Astrocyte (in vitro differentiated cells and primary cell): ENCODE results near the gene RILPL1. TPM values are rescaled to one million over a fixed set of nuclear protein-coding genes. Genes with fewer than 3 reads are reported as not detected.
"Not testable (repeated sequence)": the region's sequence is repeated elsewhere in the genome, so short reads cannot be mapped to it uniquely, and the experiment has no call there.

ENCODE experiments used
- DNase-seq: peaks from one replicate; pipeline ENCODE4 v3.0.0-alpha.2; 2010; ENCODE audit warnings: low read depth
- FAIRE-seq: peaks from 2 replicates; lab custom pipeline; 2011; peaks lifted over from hg19 to GRCh38; lab: Jason Lieb, UNC
- H2AFZ ChIP-seq: 2 replicates; pipeline ENCODE4 v1.6.0; 2012; ENCODE audit warnings: low read depth, low read length, inconsistent platforms
- H3K27ac ChIP-seq: 2 replicates; pipeline ENCODE4 v1.5.1; 2011; ENCODE audit warnings: low read depth, low read length, inconsistent platforms
- H3K27me3 ChIP-seq: 2 replicates; pipeline ENCODE4 v1.6.0; 2011; ENCODE audit warnings: low read length, inconsistent platforms; ENCODE audit not compliant: insufficient read depth
- H3K36me3 ChIP-seq: 2 replicates; pipeline ENCODE4 v1.5.1; 2011; ENCODE audit warnings: low read length, inconsistent platforms; ENCODE audit not compliant: insufficient read depth
- H3K4me1 ChIP-seq: 2 replicates; pipeline ENCODE4 v1.5.1; 2011; ENCODE audit warnings: low read length, inconsistent platforms; ENCODE audit not compliant: insufficient read depth
- H3K4me2 ChIP-seq: 2 replicates; pipeline ENCODE4 v1.6.0; 2012; ENCODE audit warnings: low read length, inconsistent platforms
- H3K4me3 ChIP-seq: 2 replicates; pipeline ENCODE4 v1.5.1; 2011; ENCODE audit warnings: low read depth, mild to moderate bottlenecking, low read length, inconsistent platforms; ENCODE audit not compliant: insufficient read depth
- H3K79me2 ChIP-seq: 2 replicates; pipeline ENCODE4 v1.6.0; 2012; ENCODE audit warnings: mild to moderate bottlenecking, low read length, inconsistent platforms; ENCODE audit not compliant: insufficient read depth
- H3K9ac ChIP-seq: 2 replicates; pipeline ENCODE4 v1.6.0; 2012; ENCODE audit warnings: mild to moderate bottlenecking, low read length, inconsistent platforms
- H3K9me3 ChIP-seq: 2 replicates; pipeline ENCODE4 v1.5.1; 2012; ENCODE audit warnings: low read depth, mild to moderate bottlenecking, low read length, inconsistent platforms; ENCODE audit not compliant: insufficient read depth
- H4K20me1 ChIP-seq: 2 replicates; pipeline ENCODE4 v1.6.0; 2012; ENCODE audit warnings: low read length, inconsistent platforms; ENCODE audit not compliant: insufficient read depth
- H3K27ac Mint-ChIP-seq: one replicate; pipeline ENCODE4 v1.8.0; 2021; ENCODE audit warnings: mild to moderate bottlenecking, mixed read lengths; ENCODE audit not compliant: unreplicated experiment
- H3K27me3 Mint-ChIP-seq: one replicate; pipeline ENCODE4 v1.8.0; 2021; ENCODE audit warnings: low read depth, mixed read lengths; ENCODE audit not compliant: unreplicated experiment
- H3K36me3 Mint-ChIP-seq: one replicate; pipeline ENCODE4 v1.8.0; 2021; ENCODE audit warnings: low read depth, mixed read lengths; ENCODE audit not compliant: unreplicated experiment
- H3K4me1 Mint-ChIP-seq: one replicate; pipeline ENCODE4 v1.8.0; 2021; ENCODE audit warnings: low read depth, mixed read lengths; ENCODE audit not compliant: unreplicated experiment
- H3K4me3 Mint-ChIP-seq: one replicate; pipeline ENCODE4 v1.8.0; 2021; ENCODE audit warnings: mild to moderate bottlenecking, moderate library complexity, mixed read lengths; ENCODE audit not compliant: unreplicated experiment
- H3K9me3 Mint-ChIP-seq: one replicate; pipeline ENCODE4 v1.8.0; 2021; ENCODE audit warnings: mild to moderate bottlenecking, mixed read lengths; ENCODE audit not compliant: unreplicated experiment
- CTCF ChIP-seq: IDR thresholded peaks from 2 replicates; pipeline ENCODE4 v1.5.1; 2011; ENCODE audit warnings: low read depth, mild to moderate bottlenecking, inconsistent platforms, low read length, moderate library complexity; ENCODE audit not compliant: insufficient read depth
- EZH2 ChIP-seq: IDR thresholded peaks from 2 replicates; pipeline ENCODE4 v1.6.1; 2012; ENCODE audit warnings: mild to moderate bottlenecking, low read length, inconsistent platforms; ENCODE audit not compliant: insufficient read depth
- total RNA-seq: library from RNA; stranded (reverse); gene quantifications from 2 replicates; pipeline ENCODE4 v1.2.1, GENCODE V29; 2021

Gene RILPL1
- total RNA-seq, 1 donor from 2014 or later, result 23.0 TPM

GRCh38 chr12:123546281-123546680 is 12.8 kb upstream of the RILPL1 start:
- Histone ChIP-seq H4K20me1 (no peaks in the 10 kb centered on the region), H3K9me3 (no peaks in the 10 kb centered on the region), H3K27ac (no peak overlapping the region), H3K9ac (no peak overlapping the region), H3K4me2 (no peak overlapping the region), H3K36me3 (no peaks in the 10 kb centered on the region), H3K79me2 (no peaks in the 10 kb centered on the region), H3K4me3 (no peak overlapping the region), H3K27me3 (peaks cover 2% of the 10 kb centered on the region), H2AFZ (no peak overlapping the region), H3K4me1 (no peaks in the 10 kb centered on the region)
- FAIRE-seq, result no peak
- no peak overlapping the region for H3K27ac Mint-ChIP-seq
- DNase-seq, result no peak
- H3K4me3 Mint-ChIP-seq, result no peak overlapping the region
- peaks cover 2% of the 10 kb centered on the region for H3K36me3 Mint-ChIP-seq
- H3K4me1 Mint-ChIP-seq, result peaks cover 6% of the 10 kb centered on the region
- peaks cover 3% of the 10 kb centered on the region for H3K9me3 Mint-ChIP-seq
- no peak for TF ChIP-seq CTCF
- peaks cover 2% of the 10 kb centered on the region for H3K27me3 Mint-ChIP-seq

GRCh38 chr12:123543541-123543940 is 10.0 kb upstream of the RILPL1 start:
- no peaks in the 10 kb centered on the region for H3K9me3 ChIP-seq
- H3K4me2 ChIP-seq, result no peak overlapping the region
- no peak overlapping the region for H3K4me3 Mint-ChIP-seq
- H3K9ac ChIP-seq, result no peak overlapping the region
- peaks cover 2% of the 10 kb centered on the region for H3K36me3 Mint-ChIP-seq
- no peaks in the 10 kb centered on the region for H3K36me3 ChIP-seq
- H3K4me1 ChIP-seq, result no peaks in the 10 kb centered on the region
- H4K20me1 ChIP-seq, result no peaks in the 10 kb centered on the region
- H3K27me3 ChIP-seq, result no peaks in the 10 kb centered on the region
- H3K27me3 Mint-ChIP-seq, result peaks cover 10% of the 10 kb centered on the region
- H2AFZ ChIP-seq, result no peak overlapping the region
- H3K79me2 ChIP-seq, result no peaks in the 10 kb centered on the region
- no peak overlapping the region for H3K4me3 ChIP-seq
- peaks cover 3% of the 10 kb centered on the region for H3K9me3 Mint-ChIP-seq
- peaks cover 6% of the 10 kb centered on the region for H3K4me1 Mint-ChIP-seq
- no peak for DNase-seq
- H3K27ac Mint-ChIP-seq, result no peak overlapping the region
- no peak for FAIRE-seq
- TF ChIP-seq CTCF (no peak), EZH2 (no peak)
- H3K27ac ChIP-seq, result no peak overlapping the region

- H3K9me3 ChIP-seq, result no peaks in the 10 kb centered on the region
- H3K9ac ChIP-seq, result no peak overlapping the region
- H3K79me2 ChIP-seq, result no peaks in the 10 kb centered on the region
- H4K20me1 ChIP-seq, result no peaks in the 10 kb centered on the region
- FAIRE-seq (no peak), DNase-seq (no peak)
- H3K4me1 Mint-ChIP-seq, result peaks cover 1% of the 10 kb centered on the region
- H3K27me3 Mint-ChIP-seq, result peaks cover 10% of the 10 kb centered on the region
- no peak overlapping the region for H3K27ac Mint-ChIP-seq
- H2AFZ ChIP-seq, result no peak overlapping the region
- H3K9me3 Mint-ChIP-seq, result no peaks in the 10 kb centered on the region
- no peak for TF ChIP-seq CTCF
- no peak for TF ChIP-seq EZH2
- no peaks in the 10 kb centered on the region for H3K36me3 Mint-ChIP-seq
- no peak overlapping the region for H3K4me2 ChIP-seq
- no peaks in the 10 kb centered on the region for H3K27me3 ChIP-seq
- no peak overlapping the region for H3K27ac ChIP-seq
- no peaks in the 10 kb centered on the region for H3K36me3 ChIP-seq
- H3K4me3 Mint-ChIP-seq, result no peak overlapping the region
- no peak overlapping the region for H3K4me3 ChIP-seq
- H3K4me1 ChIP-seq, result no peaks in the 10 kb centered on the region
Measured at GRCh38 chr12:123540899-123541662, 7.6 kb upstream of the RILPL1 start.

GRCh38 chr12:123535952-123536351 is 2.4 kb upstream of the RILPL1 start:
- H3K9ac ChIP-seq, H3K4me3 Mint-ChIP-seq, DNase-seq, H3K27ac ChIP-seq, FAIRE-seq, H3K36me3 ChIP-seq, H2AFZ ChIP-seq, H3K4me3 ChIP-seq, H3K9me3 Mint-ChIP-seq, H3K9me3 ChIP-seq, H3K27ac Mint-ChIP-seq, H3K36me3 Mint-ChIP-seq, H3K4me1 Mint-ChIP-seq, H3K4me2 ChIP-seq, H3K27me3 ChIP-seq: not testable (repeated sequence)
- H3K27me3 Mint-ChIP-seq, result peaks cover 10% of the 10 kb centered on the region
- Histone ChIP-seq H4K20me1 (peaks cover 18% of the 10 kb centered on the region), H3K79me2 (peaks cover 23% of the 10 kb centered on the region), H3K4me1 (peaks cover 19% of the 10 kb centered on the region)
